GM13977 (cell line): ENCODE data around the gene PLXNA2.

Experiments
- DNase-seq: peaks from one replicate; pipeline ENCODE4 v3.0.0; 2012; ENCODE audit warnings: low spot score
- in situ Hi-C: fragments of 300-500 bp; cut with MboI; formaldehyde crosslinking; loops from one replicate; pipeline ENCODE4 v1.12.0; 2022; ENCODE audit warnings: low sequenced_read_pairs, low pct_unique_long_range_greater_than_20kb, mixed read lengths, inconsistent platforms; ENCODE audit not compliant: unreplicated experiment
- TF ChIP-seq, protein P1 (sequence below): IDR thresholded peaks from 2 replicates; pipeline ENCODE4 v1.5.1; 2012; ENCODE audit warnings: mild to moderate bottlenecking, control low read depth; ENCODE audit not compliant: insufficient read depth; ENCODE audit errors: extremely low read depth, missing control alignments

PLXNA2 gene

DNA sequence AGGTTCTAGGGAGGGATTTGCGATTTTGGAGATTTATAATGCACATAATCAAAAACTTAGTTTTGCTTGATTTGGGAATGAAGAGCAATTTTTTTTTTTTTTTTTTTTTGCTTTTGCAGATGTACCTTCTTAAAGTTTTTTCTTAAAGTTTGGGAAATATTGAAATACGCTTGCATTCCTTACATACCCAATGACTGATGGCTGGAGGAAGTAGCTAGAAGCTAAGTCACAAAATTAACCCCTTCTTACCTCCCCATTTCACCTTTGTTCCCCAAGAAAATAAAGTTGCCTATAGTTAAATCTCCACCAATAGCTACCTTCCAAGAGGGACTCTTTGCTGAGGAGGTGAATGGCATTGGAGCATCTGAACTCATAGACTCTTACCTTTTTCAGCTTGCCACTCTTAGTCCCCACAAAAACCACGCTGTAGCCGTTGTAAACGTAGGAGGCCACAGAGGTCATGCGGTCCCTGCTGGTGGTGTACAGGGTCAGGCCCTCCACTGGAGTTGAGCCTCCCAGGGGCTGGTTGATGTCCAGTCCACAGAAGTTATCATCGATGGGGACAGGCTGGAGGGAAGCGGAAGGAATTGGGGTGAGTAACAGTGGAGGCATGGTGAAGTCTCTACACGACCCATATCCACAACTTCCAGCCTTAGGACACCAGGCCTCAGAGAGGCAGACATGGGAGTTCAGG is 34.1 kb downstream of the PLXNA2 start:
- TF ChIP-seq, protein P1, sequence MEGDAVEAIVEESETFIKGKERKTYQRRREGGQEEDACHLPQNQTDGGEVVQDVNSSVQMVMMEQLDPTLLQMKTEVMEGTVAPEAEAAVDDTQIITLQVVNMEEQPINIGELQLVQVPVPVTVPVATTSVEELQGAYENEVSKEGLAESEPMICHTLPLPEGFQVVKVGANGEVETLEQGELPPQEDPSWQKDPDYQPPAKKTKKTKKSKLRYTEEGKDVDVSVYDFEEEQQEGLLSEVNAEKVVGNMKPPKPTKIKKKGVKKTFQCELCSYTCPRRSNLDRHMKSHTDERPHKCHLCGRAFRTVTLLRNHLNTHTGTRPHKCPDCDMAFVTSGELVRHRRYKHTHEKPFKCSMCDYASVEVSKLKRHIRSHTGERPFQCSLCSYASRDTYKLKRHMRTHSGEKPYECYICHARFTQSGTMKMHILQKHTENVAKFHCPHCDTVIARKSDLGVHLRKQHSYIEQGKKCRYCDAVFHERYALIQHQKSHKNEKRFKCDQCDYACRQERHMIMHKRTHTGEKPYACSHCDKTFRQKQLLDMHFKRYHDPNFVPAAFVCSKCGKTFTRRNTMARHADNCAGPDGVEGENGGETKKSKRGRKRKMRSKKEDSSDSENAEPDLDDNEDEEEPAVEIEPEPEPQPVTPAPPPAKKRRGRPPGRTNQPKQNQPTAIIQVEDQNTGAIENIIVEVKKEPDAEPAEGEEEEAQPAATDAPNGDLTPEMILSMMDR = no peak
- DNase-seq = no peak
- in situ Hi-C loops = no loop called here

- TF ChIP-seq, protein P1 = no peak
- no peak for DNase-seq
- in situ Hi-C loops = no loop called here
These were observed 34.9 kb downstream of the PLXNA2 start for GRCh38 chr1:208209286-208209685.

- TF ChIP-seq, protein P1 = no peak
- no peak for DNase-seq
- in situ Hi-C loops = no loop called here
These were observed 36.1 kb downstream of the PLXNA2 start for GRCh38 chr1:208208132-208208487.

DNA sequence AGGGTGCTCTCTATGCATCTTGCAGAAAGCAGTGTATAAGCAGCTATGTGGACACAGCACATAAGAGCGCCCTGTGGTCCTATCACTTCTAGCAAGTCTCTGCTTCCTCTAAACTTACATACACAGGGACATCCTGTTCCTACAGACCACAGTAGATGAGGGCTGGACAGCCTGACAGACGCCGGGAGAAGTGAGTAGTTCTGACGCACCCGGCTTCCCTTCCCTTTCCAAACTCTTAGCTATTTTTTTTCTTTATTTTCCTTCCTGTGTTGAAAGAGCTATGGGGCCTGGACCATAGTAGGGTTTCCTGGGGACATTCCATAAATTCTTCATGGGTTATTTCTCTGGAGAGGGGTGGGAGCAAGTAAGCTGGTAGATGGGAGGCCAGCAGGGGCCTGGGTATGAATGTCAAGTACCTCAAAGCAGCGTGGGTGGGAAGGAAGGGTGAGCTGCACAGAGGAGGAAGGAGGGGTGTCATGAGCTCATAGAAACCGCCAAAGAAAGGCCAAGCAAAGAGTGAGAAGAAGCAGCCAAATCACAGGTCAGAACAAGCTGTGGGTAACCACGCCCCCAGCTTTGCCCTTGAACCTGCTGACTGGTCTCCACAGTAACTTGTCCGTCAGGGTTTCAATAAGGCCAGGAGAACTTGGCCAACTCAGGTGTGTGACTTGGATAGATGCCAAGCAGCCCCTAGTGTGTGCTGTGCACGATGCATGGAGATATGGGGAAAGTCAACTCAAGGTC is 36.6 kb downstream of the PLXNA2 start:
- no peak for DNase-seq
- in situ Hi-C loops = no loop called here
- TF ChIP-seq, protein P1 = no peak

DNA sequence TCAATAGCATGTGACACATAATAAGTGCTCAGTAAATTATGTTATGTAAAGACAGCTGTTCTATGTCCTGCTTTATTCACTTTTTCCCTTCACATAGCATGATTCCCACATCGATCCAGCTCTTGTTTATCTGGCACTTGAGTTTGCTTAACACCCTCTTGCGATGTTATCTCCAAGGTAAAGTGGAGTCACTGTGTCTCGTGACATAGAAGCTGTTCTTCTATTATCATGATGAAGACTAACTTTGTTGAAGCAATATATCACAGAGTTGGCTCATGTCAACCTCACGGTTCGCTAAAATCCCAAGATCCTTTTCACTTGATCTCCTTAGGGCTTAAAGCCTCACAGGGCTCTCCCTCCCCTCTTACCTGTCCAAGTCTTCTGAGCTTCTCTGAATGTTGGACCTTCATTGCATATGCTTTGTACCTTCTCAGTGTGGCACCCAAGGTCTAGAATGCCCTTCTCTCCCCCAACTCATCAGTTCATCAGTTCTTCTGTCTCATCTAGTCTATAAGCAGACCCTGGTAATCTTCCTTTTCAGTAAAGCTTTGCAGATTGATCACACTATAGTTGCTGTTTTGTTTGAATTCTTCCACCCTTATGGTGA is 38.0 kb downstream of the PLXNA2 start:
- DNase-seq = no peak
- in situ Hi-C loops = no loop called here
- TF ChIP-seq, protein P1 = no peak

- TF ChIP-seq, protein P1 = no peak
- in situ Hi-C loops = no loop called here
- no peak for DNase-seq
These were observed 38.8 kb downstream of the PLXNA2 start for GRCh38 chr1:208205216-208206013.
